ENCODE data around the gene INPP4B. TPM values are rescaled to one million over a fixed set of nuclear protein-coding genes. Genes with fewer than 3 reads are reported as not detected.

Gene INPP4B
- total RNA-seq, 1 experiment from 2014 or later, result 14.3 TPM

GRCh38 chr4:142824368-142824767, 21.7 kb downstream of the INPP4B start:
- RAD21 ChIA-PET (ENCODE audit: low non-redundant PET in 1 of 2, low total read pairs in 2 of 2, uncharacterized antibody in 2 of 2, unreplicated experiment in 2 of 2), result interaction anchor here in 1 of 2 experiments (0.5 kb wide), 1 partner anchor 729 kb away, joined by 3 read pairs; no protein-coding TSS in a partner anchor
- H4K20me1 ChIP-seq (ENCODE audit: insufficient read depth), result no peaks in the 10 kb centered on the region
- ATAC-seq (no peak), DNase-seq (ENCODE audit: low read depth, low spot score) (no peak)
- no TSS peak for BruUV-seq (replicated peaks)
- intact Hi-C loops (cut with micrococcal nuclease), result no loop called here
- H2AFZ ChIP-seq (ENCODE audit: low read depth, low read length, poor library complexity, severe bottlenecking), result no peak overlapping the region
- H3K27me3 ChIP-seq (ENCODE audit: insufficient read depth, low read length), result no peaks in the 10 kb centered on the region
- peak overlapping the region; percentile 18; the same call in 1 of the 2 replicates for H3K27ac ChIP-seq (ENCODE audit: low read depth, low read length)
- POLR2A ChIA-PET, result no interaction called here
- H3K79me2 ChIP-seq (ENCODE audit: insufficient read depth, low read length), result no peaks in the 10 kb centered on the region
- H3K36me3 ChIP-seq (ENCODE audit: control insufficient read depth in 1 of 2, insufficient read depth in 2 of 2, low read length in 2 of 2), result no peaks in the 10 kb centered on the region
- no peaks in the 10 kb centered on the region for H3K9me2 ChIP-seq (ENCODE audit: insufficient read depth)
- CTCF ChIA-PET, result interaction anchor here (1.3 kb wide), 1 partner anchor 15 kb away, joined by 3 read pairs; no protein-coding TSS in a partner anchor
- H3K9me3 ChIP-seq (ENCODE audit: control insufficient read depth in 1 of 2, insufficient read depth in 1 of 2, low read depth in 1 of 2, low read length in 2 of 2), result no peaks in the 10 kb centered on the region
- H3K4me3 ChIP-seq (replicated peaks in 1 of 2; ENCODE audit: low read depth in 1 of 2, low read length in 2 of 2), result no peak overlapping the region
- H3K9ac ChIP-seq (ENCODE audit: low read length), result no peak overlapping the region
- peaks cover 10 to 14% of the 10 kb centered on the region in 2 experiments; a peak in 3 of 4 replicates for H3K4me1 ChIP-seq (ENCODE audit: control insufficient read depth in 1 of 2, insufficient read depth in 2 of 2, low read length in 2 of 2)
- H3K4me2 ChIP-seq (ENCODE audit: low read length), result no peak overlapping the region
- TF ChIP-seq SP1 (IDR thresholded peaks at IDR 0.05; ENCODE audit: low read depth) (no peak), ELF1 (IDR thresholded peaks at IDR 0.05; ENCODE audit: borderline replicate concordance, low read depth) (no peak), TCF7L2 (IDR thresholded peaks at IDR 0.05; ENCODE audit: borderline replicate concordance, extremely low read depth, insufficient read depth, insufficient read length) (no peak), ZBTB33 (IDR thresholded peaks at IDR 0.05; ENCODE audit: extremely low read depth, insufficient replicate concordance, low read length) (no peak), EZH2 (IDR thresholded peaks at IDR 0.05) (no peak), JUND (IDR thresholded peaks at IDR 0.05) (no peak), CEBPB (IDR thresholded peaks at IDR 0.05; ENCODE audit: low read depth) (no peak), REST (IDR thresholded peaks at IDR 0.05; ENCODE audit: low read depth) (no peak), YY1 (IDR thresholded peaks at IDR 0.05; ENCODE audit: extremely low read depth, insufficient replicate concordance, low read depth, low read length) (no peak), ATF3 (IDR thresholded peaks at IDR 0.05) (no peak), RAD21 (IDR thresholded peaks at IDR 0.05; ENCODE audit: low read depth) (no peak), CBX3 (IDR thresholded peaks at IDR 0.05; ENCODE audit: low read depth) (no peak), FOSL1 (IDR thresholded peaks at IDR 0.05; ENCODE audit: low read depth) (no peak), SRF (IDR thresholded peaks at IDR 0.05; ENCODE audit: low read depth) (no peak), ZNF274 (IDR thresholded peaks at IDR 0.05; ENCODE audit: low read depth, low read length) (no peak), POLR2AphosphoS5 (IDR thresholded peaks at IDR 0.05; ENCODE audit: low read depth, low read length) (no peak), CTCF (IDR thresholded peaks at IDR 0.05 in 2 of 3, conservative IDR thresholded peaks at IDR 0.05 in 1 of 3; ENCODE audit: borderline replicate concordance in 1 of 3, insufficient read depth in 1 of 3, low read depth in 2 of 3, low read length in 2 of 3) (no peak), ZFX (IDR thresholded peaks at IDR 0.05) (no peak)
